Pulmonary artery endothelial cell (primary cell): ENCODE data around the gene BMERB1. TPM values are rescaled to one million over a fixed set of nuclear protein-coding genes. Genes with fewer than 3 reads are reported as not detected.
"Not testable (repeated sequence)": the region's sequence is repeated elsewhere in the genome, so short reads cannot be mapped to it uniquely, and the experiment has no call there.

Source experiments
- DNase-seq: peaks from one replicate; pipeline ENCODE4 v3.0.0-alpha.2; 2011; ENCODE audit warnings: low read depth, low spot score
- total RNA-seq: library from RNA; depleted of rRNA; stranded (reverse); fragments of >200 nt; gene quantifications from 2 replicates; pipeline ENCODE4 v1.2.3, GENCODE V29; 2014

The BMERB1 gene
- total RNA-seq, 1 donor from 2014 or later: 22.4 TPM

DNA sequence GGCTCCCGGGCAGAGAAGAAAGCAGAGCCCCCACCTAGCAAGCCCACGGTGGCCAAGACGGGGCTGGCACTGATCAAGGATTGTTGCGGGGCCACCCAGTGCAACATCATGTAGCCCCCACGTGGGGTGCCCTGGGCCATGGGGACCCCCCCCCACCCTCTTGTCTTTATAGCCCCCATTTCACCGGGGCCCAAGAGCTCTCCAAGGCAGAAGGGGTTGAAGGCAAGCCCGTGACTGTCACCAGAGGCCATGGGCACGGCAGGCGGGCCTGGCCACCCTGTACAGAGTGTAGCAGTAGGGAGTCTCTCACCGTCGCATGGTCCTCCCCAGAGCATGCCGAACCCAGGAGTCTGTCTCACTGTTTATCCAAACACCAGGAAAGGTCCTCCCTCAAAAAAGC is 152.3 kb downstream of the BMERB1 start:
- DNase-seq: no peak

DNA sequence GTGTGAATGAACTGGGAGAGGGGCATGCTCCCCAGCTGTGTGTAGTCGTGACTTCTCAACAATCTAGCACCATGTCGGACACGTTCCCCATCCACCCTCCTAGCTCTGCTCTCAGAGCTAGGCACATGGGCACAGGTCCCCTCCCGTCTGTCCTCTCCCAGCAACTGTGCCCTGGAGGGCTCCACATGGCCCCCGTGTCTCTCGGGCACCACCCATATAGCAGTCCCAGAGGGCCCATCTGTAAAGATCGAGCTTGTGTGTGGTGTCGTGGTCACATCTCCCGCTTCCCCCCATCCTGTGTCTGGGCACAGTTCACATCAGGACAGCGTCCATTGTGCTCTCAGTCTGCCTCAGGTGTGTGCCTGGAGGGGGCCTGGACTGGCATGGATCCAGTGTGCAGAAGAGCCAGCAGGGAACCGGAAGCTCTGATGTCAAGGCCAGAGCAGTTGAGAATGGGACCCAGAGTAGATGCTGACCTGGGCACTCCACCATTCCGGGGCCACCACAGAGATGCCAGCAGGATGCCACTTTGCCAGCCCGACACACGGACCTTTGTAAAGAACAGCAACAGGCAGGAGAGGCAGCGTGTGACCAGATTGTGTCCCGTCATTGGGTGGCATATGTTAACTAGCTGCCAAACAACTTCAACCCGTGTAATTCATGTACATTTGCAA is 152.9 kb downstream of the BMERB1 start:
- no peak for DNase-seq

DNA sequence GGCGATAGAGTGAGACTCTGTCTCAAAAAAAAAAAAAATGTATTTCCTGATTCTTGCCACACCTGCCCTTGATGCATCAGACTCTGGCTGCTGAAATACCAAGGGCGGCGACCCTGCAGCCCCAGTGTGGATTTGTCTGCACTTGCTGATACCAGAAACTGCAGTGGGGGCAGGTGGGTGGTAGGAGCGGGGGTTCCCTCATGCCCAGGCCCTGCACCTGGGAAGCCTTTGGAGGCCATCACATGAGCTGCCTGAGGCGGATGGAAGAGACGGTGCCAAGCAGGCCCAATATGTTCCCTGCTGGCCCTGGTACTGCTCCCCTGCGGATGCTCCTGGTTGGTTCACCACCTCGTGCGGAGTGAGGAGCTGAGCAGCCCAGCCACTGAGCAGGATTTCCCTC is 157.9 kb downstream of the BMERB1 start:
- DNase-seq: no peak

DNA sequence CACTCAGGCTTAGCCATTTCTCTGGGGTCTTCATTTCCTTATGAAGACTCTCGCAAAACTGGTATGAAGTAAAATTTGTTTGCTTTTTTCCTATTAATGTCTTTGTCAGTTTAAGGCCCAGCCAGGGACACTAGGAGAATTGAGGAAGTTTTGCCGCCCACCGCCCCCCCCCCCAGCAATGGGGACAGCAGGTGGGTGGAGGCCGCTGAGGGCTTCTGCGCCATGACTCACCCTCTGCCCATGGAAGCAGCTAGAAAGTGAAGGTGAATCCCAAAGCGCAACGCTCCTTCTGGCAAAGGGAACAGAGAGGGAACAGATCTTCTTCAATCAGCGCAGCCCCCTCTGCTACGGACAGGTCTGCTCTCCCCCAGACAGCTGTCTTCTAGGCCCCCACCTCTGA is 158.8 kb downstream of the BMERB1 start:
- no peak for DNase-seq

DNA sequence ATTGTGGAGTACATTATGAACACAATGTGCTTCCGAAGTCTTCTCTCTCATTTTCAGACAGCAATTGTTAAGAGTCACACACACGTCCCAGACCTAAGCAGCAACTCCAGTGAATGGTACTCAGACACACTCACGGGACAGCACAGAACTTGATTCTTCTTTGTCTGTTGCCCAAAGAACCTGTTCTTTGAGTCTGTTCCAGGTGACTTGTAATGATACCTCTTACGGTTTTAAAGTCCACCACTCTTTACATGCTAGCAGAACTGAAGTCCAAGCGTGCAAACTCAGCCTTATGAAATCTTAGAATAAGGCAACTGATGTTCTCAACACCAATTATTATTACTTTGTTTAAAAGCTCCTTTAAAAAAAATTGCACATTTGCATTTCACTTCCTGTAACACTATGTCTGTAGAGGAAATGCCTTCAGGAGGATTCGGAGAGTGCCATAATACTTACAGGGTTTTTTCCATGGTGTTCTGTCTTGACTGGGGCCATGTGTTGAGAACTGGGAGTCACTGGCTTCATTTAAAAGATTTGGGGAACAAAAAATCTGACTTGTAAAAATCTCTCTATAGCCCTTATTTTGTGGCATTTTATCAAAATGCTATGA is 160.4 kb downstream of the BMERB1 start:
- DNase-seq: no peak

DNA sequence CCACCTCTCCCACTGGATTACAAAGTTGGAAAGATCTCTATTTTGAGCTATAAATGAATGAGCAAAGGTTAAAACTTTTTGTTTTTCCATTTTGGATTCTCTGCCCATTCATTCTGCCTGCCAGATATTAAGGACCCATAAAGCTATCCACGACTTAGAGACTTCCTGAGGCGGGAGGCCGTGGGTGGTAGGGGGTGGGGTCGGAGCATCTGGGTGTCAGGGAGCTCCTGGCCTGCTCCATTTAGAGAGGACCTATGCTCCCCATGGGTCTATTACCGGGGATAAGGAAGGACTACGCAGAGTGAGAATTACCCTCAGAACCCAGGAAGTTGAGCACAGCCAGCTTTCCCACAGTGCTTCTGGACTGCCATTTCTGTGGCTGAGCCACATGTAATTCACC is 162.7 kb downstream of the BMERB1 start:
- DNase-seq: no peak

DNA sequence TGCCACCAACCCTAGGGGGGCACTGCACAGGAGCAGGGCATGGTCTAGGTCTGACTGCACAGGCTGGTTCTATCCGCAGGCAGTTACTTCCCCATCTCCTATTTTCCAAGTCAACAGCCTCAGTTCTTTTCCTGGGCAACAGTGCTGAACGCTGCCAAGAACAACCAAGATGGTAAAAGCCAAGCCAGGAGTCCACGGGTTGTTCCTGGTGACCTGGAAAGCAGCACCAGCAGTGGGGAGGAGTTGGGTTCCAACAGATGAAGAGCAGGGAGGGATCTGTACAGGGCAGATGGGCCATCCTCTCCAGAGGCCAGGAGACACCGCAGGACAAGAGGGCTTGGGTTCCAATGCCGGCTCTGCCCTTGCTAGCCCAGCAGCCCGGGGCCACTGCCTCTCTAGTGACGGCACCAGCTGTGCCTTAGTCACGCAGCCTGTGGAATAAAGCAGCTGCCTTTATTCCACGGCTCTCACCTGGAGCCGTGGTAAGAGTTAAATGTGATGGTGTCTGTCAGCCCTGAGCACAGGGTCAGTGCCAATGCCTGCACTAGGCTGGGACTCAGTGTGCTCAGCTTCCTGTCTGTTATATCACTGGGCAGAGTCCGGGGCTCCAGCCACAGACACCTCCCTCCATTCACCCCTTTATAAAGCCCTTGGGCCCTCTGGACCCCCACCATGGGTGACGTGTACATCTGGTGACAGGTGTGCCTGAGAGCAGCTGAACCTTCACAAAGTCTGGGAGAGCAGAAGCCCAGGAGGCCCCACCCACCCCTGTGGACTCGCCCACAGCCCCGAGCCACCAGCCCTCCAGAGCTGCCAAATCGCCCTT is 163.6 kb downstream of the BMERB1 start:
- no peak for DNase-seq

DNA sequence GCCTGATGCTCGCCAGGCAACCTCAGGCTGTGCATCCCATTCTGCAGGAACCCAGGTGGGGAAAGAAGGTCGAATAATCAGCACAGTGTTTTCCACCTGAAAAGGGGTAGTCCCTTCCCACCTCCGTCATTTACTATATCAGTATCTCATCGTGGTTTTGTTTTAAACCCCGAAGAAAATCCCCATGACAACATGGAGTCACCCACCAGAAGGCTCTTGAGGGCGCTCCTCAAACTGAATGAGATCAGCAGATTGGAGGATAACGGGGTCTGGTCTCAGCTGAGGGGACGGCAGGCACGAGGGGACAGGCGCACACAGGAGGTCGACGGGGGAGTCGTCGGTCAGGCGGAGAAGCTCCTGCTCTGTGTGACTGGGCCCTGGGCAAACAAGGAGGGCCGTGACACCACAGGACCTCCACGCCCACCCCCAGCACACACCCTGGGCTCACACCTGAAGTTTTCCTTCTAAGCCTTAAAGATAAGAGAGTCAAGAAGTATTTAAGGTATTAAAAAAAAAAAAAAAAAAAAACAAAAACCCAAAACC is 164.3 kb downstream of the BMERB1 start:
- DNase-seq: no peak

DNA sequence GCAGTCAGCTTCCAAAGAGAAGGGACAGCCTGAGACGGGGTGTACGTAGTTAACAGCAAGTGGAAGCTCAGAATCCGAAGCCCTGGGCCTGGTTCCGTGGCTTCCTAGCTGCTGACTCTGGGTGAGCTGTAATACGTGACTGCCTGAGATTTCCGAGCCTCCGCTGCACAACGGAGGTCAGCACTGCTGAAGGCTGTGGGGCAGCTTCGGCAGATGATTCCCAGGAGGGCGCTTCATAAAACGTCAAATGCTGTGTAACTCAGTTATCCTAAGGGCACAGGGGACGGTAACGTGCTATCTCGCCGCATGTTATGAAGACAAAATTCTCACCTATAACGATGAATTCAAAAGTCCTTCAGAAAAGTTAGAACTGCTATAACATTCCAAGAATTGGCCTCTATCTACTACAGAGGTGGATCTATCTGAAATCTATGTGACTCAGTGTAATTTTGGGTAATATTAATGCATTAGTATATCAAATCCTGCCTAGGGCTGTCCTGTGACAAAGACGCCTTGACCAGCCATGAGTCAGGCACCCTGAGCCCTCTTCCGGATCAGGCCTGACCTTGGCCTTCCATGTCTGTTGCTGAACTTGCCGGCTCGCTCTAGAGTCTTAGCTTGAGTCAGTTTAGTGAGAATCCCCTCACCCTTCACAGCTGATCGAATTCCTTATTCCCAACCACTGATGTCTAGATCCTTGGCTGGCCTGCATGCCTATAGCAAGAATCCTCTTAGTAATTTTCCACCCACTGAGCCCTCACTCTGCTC is 165.1 kb downstream of the BMERB1 start:
- no peak for DNase-seq

DNA sequence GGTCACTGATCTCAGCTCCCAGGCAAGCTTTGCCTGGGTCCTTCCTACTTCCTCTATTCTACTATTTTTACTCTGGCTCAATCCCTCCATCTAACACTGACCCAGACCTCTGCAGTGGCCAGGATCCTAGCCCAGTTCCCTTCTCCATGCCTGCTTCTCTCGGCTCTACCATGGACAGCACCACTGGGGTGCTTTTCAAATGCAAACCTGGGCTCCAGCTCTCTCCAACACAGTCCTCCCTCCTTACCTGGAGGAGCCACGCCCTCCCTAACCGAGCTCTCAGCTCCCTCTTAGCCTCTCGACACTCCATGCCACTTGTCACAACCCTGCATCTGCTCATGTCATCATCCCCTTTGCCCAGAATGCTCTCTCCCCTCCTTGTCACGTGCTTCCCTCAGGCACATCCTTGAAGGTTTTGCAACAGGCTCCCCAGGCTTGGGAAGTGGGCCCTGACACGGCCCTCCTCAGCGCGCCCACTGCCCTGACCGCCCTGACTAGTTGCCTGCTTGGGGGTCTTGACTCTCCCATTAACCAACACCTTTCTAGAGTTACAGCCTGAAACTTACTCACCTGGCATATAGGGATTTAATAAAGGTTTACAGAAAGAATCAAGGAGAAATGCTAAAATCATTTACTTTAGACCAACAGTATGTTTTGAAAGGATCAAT is 167.0 kb downstream of the BMERB1 start:
- DNase-seq: no peak

DNA sequence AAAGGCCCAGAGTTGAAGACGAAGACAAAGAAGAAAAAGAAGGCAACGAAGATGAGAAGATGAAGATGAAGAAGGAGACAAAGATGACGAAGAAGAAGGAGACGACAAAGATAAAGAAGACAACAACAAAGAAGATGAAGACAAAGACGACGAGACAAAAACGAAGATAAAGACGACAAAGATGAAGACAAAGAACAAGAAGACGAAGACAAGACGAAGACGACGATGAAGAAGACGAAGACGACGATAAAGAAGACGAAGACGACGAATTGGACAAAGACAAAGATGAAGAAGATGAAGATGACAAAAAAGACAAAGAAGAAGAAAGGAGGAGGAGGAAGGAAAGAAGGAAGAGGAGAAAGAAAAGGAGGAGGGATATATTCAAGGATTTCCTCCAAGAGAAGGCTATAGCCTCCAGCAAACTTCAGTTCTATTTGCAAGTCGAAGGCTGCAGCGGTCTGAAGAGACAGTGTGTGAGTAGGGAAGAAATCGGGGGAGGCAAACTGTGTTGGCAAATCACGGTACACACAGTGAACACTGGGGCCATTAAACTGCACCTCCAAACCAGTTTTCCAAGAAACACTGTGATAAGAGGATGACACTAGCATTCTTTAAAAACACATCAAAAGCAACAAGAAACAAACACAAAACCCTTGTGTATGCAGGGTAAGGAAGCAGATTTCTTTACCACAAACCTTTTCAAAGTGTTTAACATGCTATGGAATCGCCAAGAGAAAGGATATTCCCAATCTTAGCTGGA is 168.1 kb downstream of the BMERB1 start:
- DNase-seq: no peak

DNA sequence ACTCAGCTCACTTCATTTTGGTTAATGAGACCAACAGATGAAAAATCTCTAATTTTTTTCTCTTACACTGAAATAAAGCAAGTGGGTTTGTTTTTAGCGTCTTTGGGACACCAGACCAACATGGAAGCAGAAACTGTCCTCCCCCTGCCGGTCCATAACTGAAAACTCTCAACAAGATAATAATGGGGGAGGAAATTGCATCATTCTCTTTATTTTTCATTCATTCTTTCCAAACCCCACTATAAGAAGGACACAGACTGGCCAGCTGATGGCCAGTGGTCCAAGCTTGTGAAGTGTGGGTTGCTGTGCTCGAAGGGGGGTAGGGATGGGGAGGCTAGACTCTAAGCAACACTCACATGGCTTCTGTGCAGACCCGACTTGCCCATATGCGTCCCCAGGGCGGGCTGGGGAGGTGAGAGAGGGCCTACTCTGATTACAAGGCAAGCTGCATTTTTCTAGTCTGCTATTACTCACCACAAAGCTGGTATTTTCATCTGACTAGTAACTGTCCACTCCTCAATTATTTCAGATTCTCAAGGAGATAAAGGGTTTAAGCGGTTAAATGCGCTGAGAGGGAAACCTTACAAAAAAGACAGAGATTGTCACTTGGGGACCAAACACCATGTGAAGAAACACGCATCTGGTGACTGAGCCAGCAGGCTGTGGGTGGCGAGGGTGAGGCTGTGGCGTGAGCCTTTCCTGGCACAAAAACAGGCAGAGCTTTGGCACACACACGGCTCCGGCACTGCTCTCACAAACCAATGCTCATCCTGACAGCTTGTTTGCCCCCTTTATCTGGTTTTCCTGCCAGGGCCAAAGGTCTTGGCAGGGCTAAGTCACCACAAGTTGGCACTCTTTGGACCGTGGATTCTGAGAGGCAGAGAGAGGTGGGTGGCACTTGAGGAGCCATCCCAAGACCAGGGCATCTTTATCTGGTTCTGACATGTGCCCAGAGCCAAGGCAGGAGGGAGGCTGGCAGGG is 170.4 kb downstream of the BMERB1 start:
- DNase-seq: no peak

DNA sequence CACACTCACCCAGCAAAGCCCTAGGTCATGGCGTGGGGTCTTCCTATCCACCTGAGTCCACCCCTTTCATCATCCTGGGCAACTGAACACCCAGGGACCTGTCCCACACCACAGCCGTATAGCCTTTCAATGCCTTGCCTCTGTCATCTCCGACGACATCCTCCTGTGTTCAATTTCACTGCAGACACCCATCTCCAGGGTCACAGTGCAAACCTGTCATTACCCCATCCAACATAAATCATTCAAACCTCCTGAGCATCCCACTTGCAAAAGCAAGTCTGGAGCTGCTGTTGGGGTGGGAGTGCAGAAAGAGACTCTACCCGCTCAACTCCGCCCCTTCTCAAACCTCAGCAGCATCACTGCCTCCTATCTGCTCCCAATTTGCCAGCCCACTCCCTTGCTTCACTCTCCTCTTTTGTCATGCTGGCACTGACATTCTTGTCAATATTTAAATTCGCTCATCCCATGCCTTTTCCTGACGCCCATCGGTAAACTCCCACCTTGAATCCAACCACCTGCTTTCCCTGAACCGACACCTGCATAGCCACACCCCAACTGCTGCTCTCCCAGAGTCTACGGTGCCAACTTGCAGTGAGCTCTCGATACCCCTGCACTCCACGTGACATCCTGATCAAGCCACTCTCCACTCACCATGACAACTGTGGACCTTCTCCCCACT is 171.6 kb downstream of the BMERB1 start:
- no peak for DNase-seq

DNA sequence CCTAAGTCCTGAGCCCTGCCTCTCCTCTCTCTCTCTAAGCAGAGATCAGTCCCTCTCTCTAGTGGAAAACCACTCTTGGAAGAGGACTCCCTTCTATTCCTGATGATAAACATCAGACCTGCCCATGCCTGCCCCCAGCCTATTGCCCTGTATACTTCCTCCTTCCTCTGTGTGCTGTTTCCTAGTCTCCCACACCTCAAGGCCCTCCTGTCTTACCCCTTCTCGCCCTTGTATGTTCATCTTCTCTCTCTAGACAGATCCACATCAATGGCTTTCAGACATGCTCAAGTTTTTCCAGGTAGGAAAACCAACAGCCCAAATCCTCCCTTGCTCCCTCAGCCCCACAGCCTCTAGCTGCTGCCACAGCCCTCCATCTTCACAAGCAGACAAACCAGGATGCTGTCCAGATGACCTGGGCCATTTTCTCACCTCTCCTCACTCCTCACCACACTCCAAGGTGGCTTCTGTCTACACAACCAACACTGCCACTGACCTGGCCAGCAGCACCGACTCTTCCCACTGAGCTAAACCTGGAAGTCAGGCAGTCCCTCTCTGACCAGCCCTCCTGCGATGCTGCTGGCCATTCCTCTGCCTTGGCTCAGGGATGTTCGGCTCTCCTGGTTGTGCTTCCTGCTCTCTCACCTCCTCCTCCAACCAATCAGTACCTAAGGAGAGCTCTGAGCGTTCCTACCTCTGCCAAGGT is 172.3 kb downstream of the BMERB1 start:
- DNase-seq: no peak

DNA sequence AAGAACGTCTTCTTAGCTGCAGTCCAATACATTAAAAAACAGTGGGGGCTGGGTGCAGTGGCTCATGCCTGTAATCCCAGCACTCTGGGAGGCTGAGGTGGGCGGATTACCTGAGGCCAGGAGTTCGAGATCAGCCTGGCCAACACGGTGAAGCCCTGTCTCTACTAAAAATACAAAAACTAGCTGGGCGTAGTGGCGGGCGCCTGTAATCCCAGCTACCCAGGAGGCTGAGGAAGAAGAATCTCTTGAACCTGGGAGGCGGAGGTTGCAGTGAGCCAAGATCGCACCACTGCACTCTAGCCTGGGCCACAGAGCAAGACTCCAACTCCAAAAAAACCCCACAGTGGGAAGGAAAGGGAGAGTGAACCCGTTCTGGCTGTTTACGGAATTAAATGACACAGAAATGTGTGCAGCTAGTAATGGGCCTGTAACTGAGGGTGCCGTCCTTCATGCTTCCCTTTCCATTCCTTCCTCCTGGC is 172.9 kb downstream of the BMERB1 start:
- DNase-seq: not testable (repeated sequence)

DNA sequence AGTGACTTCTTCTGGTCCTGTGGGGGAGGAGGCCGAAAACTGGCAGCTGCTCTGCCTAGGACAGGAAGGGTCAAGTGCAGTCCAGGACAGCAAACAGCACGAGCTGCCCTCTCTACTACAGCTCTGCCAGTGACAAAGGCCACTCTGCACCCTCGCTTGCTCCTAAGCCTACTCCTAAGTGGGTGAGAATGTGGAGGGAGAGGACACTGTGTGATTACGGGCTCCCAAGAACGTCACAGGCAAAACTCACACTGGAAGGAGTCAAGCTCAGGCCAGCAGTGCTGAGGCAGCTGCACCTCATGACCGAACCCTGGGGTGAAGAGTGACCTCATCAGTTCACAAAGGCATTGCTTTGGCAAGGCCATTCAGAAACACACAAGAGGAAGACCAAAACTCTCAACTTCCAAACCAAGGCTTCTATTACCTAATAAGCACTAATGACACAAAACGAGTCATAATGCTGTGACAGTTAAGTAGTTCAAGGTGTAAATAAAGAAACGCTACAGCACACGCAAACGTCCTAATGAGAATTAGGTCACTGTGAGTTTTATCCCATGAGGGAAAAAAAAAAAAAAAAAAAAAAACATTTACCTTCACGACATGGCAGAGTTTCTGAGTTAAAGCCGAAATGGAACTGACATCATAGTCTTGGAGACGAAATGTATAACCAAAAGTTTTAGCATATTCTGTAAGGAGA is 173.5 kb downstream of the BMERB1 start:
- DNase-seq: no peak
